ENCODE data around the gene SYN1. TPM values are rescaled to one million over a fixed set of nuclear protein-coding genes. Genes with fewer than 3 reads are reported as not detected.

SYN1 gene
- total RNA-seq, 4 donors from 2014 or later = 0.16 to 0.41 (median 0.39) TPM

GRCh38 chrX:47540754-47541538 is 78.7 kb downstream of the SYN1 start:
- no peak overlapping the region for H3K4me3 ChIP-seq
- peaks cover 0 to 11% (median 4%) of the 10 kb centered on the region in 4 donors for H3K4me1 ChIP-seq
- DNase-seq = peak; percentile 77
- peak overlapping the region; percentile 64 to 79 (median 78) for H3K27ac ChIP-seq
- no peaks in the 10 kb centered on the region for H3K27me3 ChIP-seq
- intact Hi-C loops (cut with DNase I; ENCODE audit: low total_unique reads) = no loop called here
- WGBS, 2 donors (ENCODE audit: low coverage in 1 of 2) = 35 to 49% methylated on average over 7 to 15 of the region's 15 CpGs
- no peaks in the 10 kb centered on the region for H3K9me3 ChIP-seq
- in situ Hi-C loops (cut with MboI; ENCODE audit: low pct_ligation_motif_present in 1 of 4, low pct_unique_long_range_greater_than_20kb in 1 of 4, low sequenced_read_pairs in 3 of 4) = loop anchor here in 2 of 4 donors (25.0 kb wide), 2 partner anchors 221 to 329 kb away; partner anchors contain the start of gene CDK16 (in 1 of the 2)
- peak; percentile 37 to 54 (median 38) for TF ChIP-seq POLR2AphosphoS5 (IDR thresholded peaks at IDR 0.05)
- TF ChIP-seq POLR2A (IDR thresholded peaks at IDR 0.05) = peak; percentile 32
- TF ChIP-seq CTCF (IDR thresholded peaks at IDR 0.05) = peak; percentile 48 to 69 (median 50)
- TF ChIP-seq EP300 (IDR thresholded peaks at IDR 0.05; ENCODE audit: low read depth) = no peak
- H3K36me3 ChIP-seq = no peaks in the 10 kb centered on the region

- Histone ChIP-seq H3K27me3 (no peaks in the 10 kb centered on the region), H3K4me1 (peaks cover 0 to 11% (median 4%) of the 10 kb centered on the region in 4 donors), H3K9me3 (no peaks in the 10 kb centered on the region), H3K4me3 (no peak overlapping the region), H3K36me3 (no peaks in the 10 kb centered on the region), H3K27ac (peak overlapping the region in 3 of 4 donors; percentile 64 to 79 (median 77))
- DNase-seq = no peak
- TF ChIP-seq POLR2AphosphoS5 (IDR thresholded peaks at IDR 0.05) = no peak
- no peak for TF ChIP-seq CTCF (IDR thresholded peaks at IDR 0.05)
- no peak for TF ChIP-seq POLR2A (IDR thresholded peaks at IDR 0.05)
- no peak for TF ChIP-seq EP300 (IDR thresholded peaks at IDR 0.05; ENCODE audit: low read depth)
- in situ Hi-C loops (cut with MboI; ENCODE audit: low pct_ligation_motif_present in 1 of 4, low pct_unique_long_range_greater_than_20kb in 1 of 4, low sequenced_read_pairs in 3 of 4) = loop anchor here in 2 of 4 donors (25.0 kb wide), 2 partner anchors 222 to 328 kb away; partner anchors contain the start of gene CDK16 (in 1 of the 2)
- intact Hi-C loops (cut with DNase I; ENCODE audit: low total_unique reads) = no loop called here
These were observed 79.8 kb downstream of the SYN1 start for GRCh38 chrX:47539860-47540259.

GRCh38 chrX:47530049-47530448 is 89.6 kb downstream of the SYN1 start:
- Histone ChIP-seq H3K4me1 (no peaks in the 10 kb centered on the region), H3K27me3 (no peaks in the 10 kb centered on the region), H3K27ac (no peak overlapping the region), H3K36me3 (no peaks in the 10 kb centered on the region), H3K9me3 (no peaks in the 10 kb centered on the region), H3K4me3 (no peak overlapping the region)
- WGBS, 2 donors (ENCODE audit: low coverage in 1 of 2) = 90% methylated on average over 6 of the region's 6 CpGs; no CpG with 5 or more reads in 1 of the 2 donors
- TF ChIP-seq CTCF (IDR thresholded peaks at IDR 0.05) = no peak
- no peak for TF ChIP-seq POLR2A (IDR thresholded peaks at IDR 0.05)
- TF ChIP-seq EP300 (IDR thresholded peaks at IDR 0.05; ENCODE audit: low read depth) = no peak
- no peak for TF ChIP-seq POLR2AphosphoS5 (IDR thresholded peaks at IDR 0.05)
- in situ Hi-C loops (cut with MboI; ENCODE audit: low pct_ligation_motif_present in 1 of 4, low pct_unique_long_range_greater_than_20kb in 1 of 4, low sequenced_read_pairs in 3 of 4) (loop anchor here in 2 of 4 donors (25.0 kb wide), 2 partner anchors 232 to 318 kb away; partner anchors contain the start of gene CDK16 (in 1 of the 2)), intact Hi-C loops (cut with DNase I; ENCODE audit: low total_unique reads) (no loop called here)
- no peak for DNase-seq

- TF ChIP-seq EP300 (IDR thresholded peaks at IDR 0.05; ENCODE audit: low read depth) = no peak
- TF ChIP-seq CTCF (IDR thresholded peaks at IDR 0.05) = no peak
- TF ChIP-seq POLR2AphosphoS5 (IDR thresholded peaks at IDR 0.05) = no peak
- TF ChIP-seq POLR2A (IDR thresholded peaks at IDR 0.05) = no peak
- Histone ChIP-seq H3K27me3 (no peaks in the 10 kb centered on the region), H3K27ac (no peak overlapping the region), H3K36me3 (no peaks in the 10 kb centered on the region), H3K9me3 (no peaks in the 10 kb centered on the region), H3K4me1 (no peaks in the 10 kb centered on the region), H3K4me3 (no peak overlapping the region)
- intact Hi-C loops (cut with DNase I; ENCODE audit: low total_unique reads) = loop anchor here (10.0 kb wide), 1 partner anchor 145 kb away; no protein-coding TSS in a partner anchor
- 70 to 83% methylated on average over 2 to 8 of the region's 8 CpGs for WGBS, 2 donors (ENCODE audit: low coverage in 1 of 2)
- DNase-seq = no peak
- in situ Hi-C loops (cut with MboI; ENCODE audit: low pct_ligation_motif_present in 1 of 4, low pct_unique_long_range_greater_than_20kb in 1 of 4, low sequenced_read_pairs in 3 of 4) = loop anchor here in 2 of 4 donors (10.0 to 25.0 kb wide), 3 partner anchors 233 to 335 kb away; partner anchors contain the start of genes CDK16 (in 1 of the 2) and UBA1 (in 1 of the 2)
These were observed 90.1 kb downstream of the SYN1 start for GRCh38 chrX:47529548-47529947.
